Measurements from ENCODE around the gene ANKRD33. TPM values are rescaled to one million over a fixed set of nuclear protein-coding genes. Genes with fewer than 3 reads are reported as not detected.

The ANKRD33 gene
- total and polyA plus RNA-seq, 2 of the 13 experiments (the other 11 are each of a cell fraction or from before 2014, with no cell fraction given) = 0.04 TPM; not detected in 1

DNA sequence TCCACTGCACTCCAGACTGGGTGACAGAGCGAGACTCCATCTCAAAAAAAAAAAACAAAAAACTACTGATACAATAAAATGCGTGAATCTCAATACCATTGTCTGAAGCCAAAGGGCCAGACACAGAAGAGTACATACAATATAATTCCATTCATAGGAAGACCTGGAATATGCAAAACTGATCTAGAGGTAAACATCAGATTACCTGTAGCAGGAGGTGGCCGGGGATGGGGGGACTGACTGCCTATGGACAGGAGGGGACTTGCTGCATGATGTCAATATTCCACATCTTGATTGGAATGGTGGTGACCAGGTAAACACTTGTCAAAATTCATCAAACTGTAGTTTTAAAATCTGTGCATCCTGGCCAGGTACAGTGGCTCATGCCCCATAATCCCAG lies 26.9 kb upstream of the ANKRD33 start (continued):
- TF ChIP-seq, protein P1, sequence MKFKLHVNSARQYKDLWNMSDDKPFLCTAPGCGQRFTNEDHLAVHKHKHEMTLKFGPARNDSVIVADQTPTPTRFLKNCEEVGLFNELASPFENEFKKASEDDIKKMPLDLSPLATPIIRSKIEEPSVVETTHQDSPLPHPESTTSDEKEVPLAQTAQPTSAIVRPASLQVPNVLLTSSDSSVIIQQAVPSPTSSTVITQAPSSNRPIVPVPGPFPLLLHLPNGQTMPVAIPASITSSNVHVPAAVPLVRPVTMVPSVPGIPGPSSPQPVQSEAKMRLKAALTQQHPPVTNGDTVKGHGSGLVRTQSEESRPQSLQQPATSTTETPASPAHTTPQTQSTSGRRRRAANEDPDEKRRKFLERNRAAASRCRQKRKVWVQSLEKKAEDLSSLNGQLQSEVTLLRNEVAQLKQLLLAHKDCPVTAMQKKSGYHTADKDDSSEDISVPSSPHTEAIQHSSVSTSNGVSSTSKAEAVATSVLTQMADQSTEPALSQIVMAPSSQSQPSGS (CRISPR knock-in tag; IDR thresholded peaks at IDR 0.05) = no peak
- TF ChIP-seq, protein P2, sequence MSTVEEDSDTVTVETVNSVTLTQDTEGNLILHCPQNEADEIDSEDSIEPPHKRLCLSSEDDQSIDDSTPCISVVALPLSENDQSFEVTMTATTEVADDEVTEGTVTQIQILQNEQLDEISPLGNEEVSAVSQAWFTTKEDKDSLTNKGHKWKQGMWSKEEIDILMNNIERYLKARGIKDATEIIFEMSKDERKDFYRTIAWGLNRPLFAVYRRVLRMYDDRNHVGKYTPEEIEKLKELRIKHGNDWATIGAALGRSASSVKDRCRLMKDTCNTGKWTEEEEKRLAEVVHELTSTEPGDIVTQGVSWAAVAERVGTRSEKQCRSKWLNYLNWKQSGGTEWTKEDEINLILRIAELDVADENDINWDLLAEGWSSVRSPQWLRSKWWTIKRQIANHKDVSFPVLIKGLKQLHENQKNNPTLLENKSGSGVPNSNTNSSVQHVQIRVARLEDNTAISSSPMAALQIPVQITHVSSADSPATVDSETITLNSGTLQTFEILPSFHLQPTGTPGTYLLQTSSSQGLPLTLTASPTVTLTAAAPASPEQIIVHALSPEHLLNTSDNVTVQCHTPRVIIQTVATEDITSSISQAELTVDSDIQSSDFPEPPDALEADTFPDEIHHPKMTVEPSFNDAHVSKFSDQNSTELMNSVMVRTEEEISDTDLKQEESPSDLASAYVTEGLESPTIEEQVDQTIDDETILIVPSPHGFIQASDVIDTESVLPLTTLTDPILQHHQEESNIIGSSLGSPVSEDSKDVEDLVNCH (CRISPR knock-in tag; IDR thresholded peaks at IDR 0.05) = no peak
- no peak for TF ChIP-seq ZSCAN29 (CRISPR knock-in tag; conservative IDR thresholded peaks at IDR 0.05)
- TF ChIP-seq, protein P3, sequence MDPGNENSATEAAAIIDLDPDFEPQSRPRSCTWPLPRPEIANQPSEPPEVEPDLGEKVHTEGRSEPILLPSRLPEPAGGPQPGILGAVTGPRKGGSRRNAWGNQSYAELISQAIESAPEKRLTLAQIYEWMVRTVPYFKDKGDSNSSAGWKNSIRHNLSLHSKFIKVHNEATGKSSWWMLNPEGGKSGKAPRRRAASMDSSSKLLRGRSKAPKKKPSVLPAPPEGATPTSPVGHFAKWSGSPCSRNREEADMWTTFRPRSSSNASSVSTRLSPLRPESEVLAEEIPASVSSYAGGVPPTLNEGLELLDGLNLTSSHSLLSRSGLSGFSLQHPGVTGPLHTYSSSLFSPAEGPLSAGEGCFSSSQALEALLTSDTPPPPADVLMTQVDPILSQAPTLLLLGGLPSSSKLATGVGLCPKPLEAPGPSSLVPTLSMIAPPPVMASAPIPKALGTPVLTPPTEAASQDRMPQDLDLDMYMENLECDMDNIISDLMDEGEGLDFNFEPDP (CRISPR knock-in tag; conservative IDR thresholded peaks at IDR 0.05) = no peak
- TF ChIP-seq ZNF678 (CRISPR knock-in tag; IDR thresholded peaks at IDR 0.05) = no peak

DNA sequence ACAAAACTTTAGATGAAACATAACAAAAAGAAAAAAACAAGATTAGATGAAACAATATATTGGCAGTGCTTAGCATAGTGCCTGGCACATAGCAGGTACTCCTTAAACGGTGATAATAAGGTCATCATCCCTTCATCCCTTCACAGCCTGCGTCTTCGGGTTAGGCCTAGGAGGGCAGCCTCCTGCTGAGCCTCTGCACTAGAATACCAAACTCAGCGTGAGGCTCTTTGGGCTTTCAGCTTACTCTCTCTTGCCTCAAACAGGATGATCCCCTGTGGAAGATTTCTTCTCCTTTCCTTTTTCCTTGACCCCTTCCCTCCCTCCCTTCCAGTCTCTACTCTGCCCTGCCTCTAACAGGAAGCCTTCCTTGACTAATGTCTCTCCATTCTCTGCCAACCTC lies 25.0 kb upstream of the ANKRD33 start:
- ChIA-PET CTCF (ENCODE audit: low intra/inter-chr PET ratio, low total read pairs) (no interaction called here), POLR2A (interaction anchor here (0.9 to 3.0 kb wide), 2 partner anchors 12 to 14 kb away, joined by 3 to 14 read pairs; partner anchors contain the start of gene FIGNL2)
- Histone ChIP-seq H3K27ac (ENCODE audit: extremely low read length, insufficient read depth, low read length) (no peak overlapping the region), H3K4me3 (replicated peaks in 1 of 3; ENCODE audit: insufficient read depth in 1 of 3, low read depth in 2 of 3, low read length in 3 of 3) (peak overlapping the region in 2 of 3 experiments; percentile 52 to 62; a peak in 2 of 6 replicates), H4K20me1 (ENCODE audit: insufficient read depth, low read length) (no peaks in the 10 kb centered on the region), H3K27me3 (ENCODE audit: control insufficient read depth in 1 of 2, insufficient read depth in 2 of 2, low read length in 2 of 2) (peaks cover 4 to 16% of the 10 kb centered on the region in 2 experiments; a peak in 3 of 5 replicates), H3K4me2 (ENCODE audit: low read depth, low read length) (peak overlapping the region; percentile 80), H3K9ac (ENCODE audit: insufficient read depth, low read depth, low read length) (no peak overlapping the region), H3K4me1 (ENCODE audit: insufficient read depth, low read length) (peaks cover 53% of the 10 kb centered on the region), H2AFZ (ENCODE audit: low read length) (no peak overlapping the region), H3K9me3 (ENCODE audit: low read length) (no peaks in the 10 kb centered on the region), H3K79me2 (ENCODE audit: insufficient read depth, low read length) (no peaks in the 10 kb centered on the region), H3K36me3 (replicated peaks in 1 of 2; ENCODE audit: control insufficient read depth in 1 of 2, insufficient read depth in 2 of 2, low read length in 2 of 2) (no peaks in the 10 kb centered on the region)
- in situ Hi-C loops (cut with HindIII; ENCODE audit: extremely low pct_ligation_motif_present, low pct_unique_long_range_greater_than_20kb) = no loop called here
- intact Hi-C loops (cut with micrococcal nuclease; ENCODE audit: unreplicated experiment) = no loop called here
- FAIRE-seq = no peak
- 41% methylated on average over 4 of the region's 4 CpGs for WGBS (ENCODE audit: low lambda C conversion rate)
- ATAC-seq = no peak
- no TSS peak for BruUV-seq (replicated peaks)
- no peak for DNase-seq (ENCODE audit: low spot score)
- TF ChIP-seq JARID2 (CRISPR knock-in tag; IDR thresholded peaks at IDR 0.05; ENCODE audit: insufficient replicate concordance) (no peak), ZNF530 (CRISPR knock-in tag; IDR thresholded peaks at IDR 0.05; ENCODE audit: low read depth) (no peak), ARNT (IDR thresholded peaks at IDR 0.05) (no peak)
- TF ChIP-seq, protein P4, sequence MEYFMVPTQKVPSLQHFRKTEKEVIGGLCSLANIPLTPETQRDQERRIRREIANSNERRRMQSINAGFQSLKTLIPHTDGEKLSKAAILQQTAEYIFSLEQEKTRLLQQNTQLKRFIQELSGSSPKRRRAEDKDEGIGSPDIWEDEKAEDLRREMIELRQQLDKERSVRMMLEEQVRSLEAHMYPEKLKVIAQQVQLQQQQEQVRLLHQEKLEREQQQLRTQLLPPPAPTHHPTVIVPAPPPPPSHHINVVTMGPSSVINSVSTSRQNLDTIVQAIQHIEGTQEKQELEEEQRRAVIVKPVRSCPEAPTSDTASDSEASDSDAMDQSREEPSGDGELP (IDR thresholded peaks at IDR 0.05; ENCODE audit: borderline replicate concordance, low read depth) = no peak
